Caco-2 (cell line): ENCODE data around the gene GDF7. TPM values are rescaled to one million over a fixed set of nuclear protein-coding genes. Genes with fewer than 3 reads are reported as not detected.
A peak's percentile ranks its signal among the peaks of the same experiment; 100 is the strongest.

Experiments
- BruUV-seq: library from RNA; stranded (reverse); fragments of 400-500 nt; replicated peaks from 2 replicates; lab custom pipeline; 2021; lab: Mats Ljungman, UMichigan
- CTCF ChIA-PET: fragments of 300-600 bp; sonication (Branson Sonifier 250); formaldehyde crosslinking; loops from one replicate; lab custom pipeline; 2022; ENCODE audit warnings: antibody characterized with exemption; lab: Charles Lee
- POLR2A ChIA-PET: fragments of 300-600 bp; sonication (Branson Sonifier 250); formaldehyde crosslinking; loops from one replicate; lab custom pipeline; 2022; ENCODE audit warnings: antibody characterized with exemption; lab: Charles Lee
- DNase-seq, 2 experiments: peaks; one replicate each; pipeline versions ENCODE4 v3.0.0 to v3.0.0-alpha.2; 2020 to 2022
- H3K27me3 ChIP-seq: replicated peaks from 2 replicates; pipeline ENCODE4 v1.6.0; 2011; ENCODE audit warnings: low read length; ENCODE audit not compliant: control insufficient read depth, insufficient read depth
- H3K36me3 ChIP-seq: 2 replicates; pipeline ENCODE4 v1.5.1; 2011; ENCODE audit warnings: low read length; ENCODE audit not compliant: control insufficient read depth, insufficient read depth
- H3K4me1 ChIP-seq: fragments of 250-450 bp; sonication (Bioruptor Pico); 2 replicates; pipeline ENCODE4 v1.5.1; 2020; ENCODE audit warnings: mild to moderate bottlenecking
- H3K4me3 ChIP-seq: 2 replicates; pipeline ENCODE4 v1.5.1; 2011; ENCODE audit warnings: low read depth, mild to moderate bottlenecking, control low read depth, low read length
- H3K9me3 ChIP-seq: fragments of 250-450 bp; sonication (Bioruptor Pico); 2 replicates; pipeline ENCODE4 v1.5.1; 2020; ENCODE audit warnings: mild to moderate bottlenecking, moderate library complexity
- H3K27ac Mint-ChIP-seq: one replicate; pipeline ENCODE4 v1.8.0; 2022; ENCODE audit warnings: mixed read lengths; ENCODE audit not compliant: unreplicated experiment
- H3K27me3 Mint-ChIP-seq: one replicate; pipeline ENCODE4 v1.8.0; 2022; ENCODE audit warnings: mixed read lengths; ENCODE audit not compliant: insufficient read depth, unreplicated experiment
- H3K36me3 Mint-ChIP-seq: one replicate; pipeline ENCODE4 v1.8.0; 2022; ENCODE audit warnings: mild to moderate bottlenecking, mixed read lengths; ENCODE audit not compliant: insufficient read depth, unreplicated experiment
- H3K4me1 Mint-ChIP-seq: one replicate; pipeline ENCODE4 v1.8.0; 2022; ENCODE audit warnings: low read depth, mixed read lengths; ENCODE audit not compliant: unreplicated experiment
- H3K4me3 Mint-ChIP-seq: one replicate; pipeline ENCODE4 v1.8.0; 2022; ENCODE audit warnings: mild to moderate bottlenecking, moderate library complexity, mixed read lengths; ENCODE audit not compliant: unreplicated experiment
- H3K9me3 Mint-ChIP-seq: one replicate; pipeline ENCODE4 v1.8.0; 2022; ENCODE audit warnings: mixed read lengths; ENCODE audit not compliant: unreplicated experiment
- CTCF ChIP-seq, 2 experiments: fragments of 200-600 bp in 1 of 2; IDR thresholded peaks; 1 replicate in 1 of 2; 2 replicates in 1 of 2; pipeline versions ENCODE4 v1.5.1 to v1.8.0; 2011 to 2022; ENCODE audit warnings: antibody characterized with exemption in 1 of 2, control low read depth in 1 of 2, inconsistent platforms in 1 of 2, low read depth in 1 of 2, low read length in 1 of 2, mild to moderate bottlenecking in 1 of 2, moderate library complexity in 1 of 2; ENCODE audit not compliant: insufficient read depth in 1 of 2, severe bottlenecking in 1 of 2, unreplicated experiment in 1 of 2
- intact Hi-C: fragments of 100-400 bp; cut with micrococcal nuclease; formaldehyde crosslinking; loops from one replicate; pipeline ENCODE4 v1.10.0; 2022; ENCODE audit not compliant: unreplicated experiment
- total RNA-seq: library from RNA; stranded (reverse); gene quantifications from 2 replicates; pipeline ENCODE4 v1.2.3, GENCODE V29; 2022

Gene GDF7
- total RNA-seq, 1 experiment from 2014 or later: 1.7 TPM

DNA sequence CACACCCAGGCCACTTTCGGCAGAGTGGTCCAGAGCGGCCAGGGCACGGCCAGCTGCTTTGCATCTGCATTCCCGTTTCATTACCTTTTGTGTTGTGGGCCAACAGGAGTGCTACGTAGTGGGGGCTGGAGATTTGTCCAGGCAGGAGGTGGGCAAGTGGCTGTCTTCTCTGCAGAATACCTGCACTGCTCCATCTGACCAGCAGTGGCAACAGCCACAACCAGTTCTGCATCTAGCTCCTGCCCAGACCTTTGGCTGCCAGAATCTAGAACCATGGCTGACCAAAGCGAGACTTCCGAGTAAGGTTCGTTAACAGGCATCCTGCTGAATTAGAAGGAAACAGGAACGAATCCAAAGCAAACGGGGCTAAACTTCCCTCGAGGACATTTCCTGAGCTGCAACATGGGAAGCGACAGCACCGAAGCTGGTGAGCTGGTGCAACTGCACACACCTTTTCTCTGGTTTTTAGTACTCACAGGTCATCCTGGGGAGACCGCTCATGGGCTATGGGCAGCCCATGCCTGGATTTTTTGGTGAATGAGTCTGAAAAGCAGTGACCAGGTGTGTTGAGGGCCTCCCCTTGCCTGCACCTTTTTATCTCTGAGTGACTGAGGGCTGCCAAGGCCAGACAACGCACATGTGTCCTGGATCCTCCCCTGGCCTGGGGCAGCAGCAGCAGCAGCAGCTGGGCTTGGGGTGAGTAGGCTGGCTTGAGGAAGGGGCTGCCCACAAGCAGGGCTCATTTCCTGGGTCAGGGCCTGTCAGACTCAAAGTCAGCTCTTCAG lies 10.5 kb downstream of the GDF7 start:
- Histone ChIP-seq H3K4me3 (no peak overlapping the region), H3K27me3 (no peaks in the 10 kb centered on the region), H3K9me3 (no peaks in the 10 kb centered on the region), H3K4me1 (peaks cover 15% of the 10 kb centered on the region), H3K36me3 (0 out of 2 replicates have a peak, but pooled peaks cover 2% of the 10 kb centered on the region)
- BruUV-seq: no TSS peak
- ChIA-PET CTCF (interaction anchor here (0.9 to 7.1 kb wide), 11 partner anchors 7 to 488 kb away, joined by 3 to 281 read pairs (median 10); partner anchors contain the start of gene GDF7), POLR2A (interaction anchor here (1.1 kb wide), 1 partner anchor 17 kb away, joined by 4 read pairs; no protein-coding TSS in a partner anchor)
- no peak overlapping the region for H3K4me3 Mint-ChIP-seq
- peaks cover 41% of the 10 kb centered on the region for H3K36me3 Mint-ChIP-seq
- peak in 1 of 2 experiments; percentile 29 for TF ChIP-seq CTCF (IDR thresholded peaks at IDR 0.05; ENCODE audit: insufficient read depth in 1 of 2, low read depth in 1 of 2, low read length in 1 of 2, severe bottlenecking in 1 of 2, unreplicated experiment in 1 of 2)
- H3K27ac Mint-ChIP-seq: no peak overlapping the region
- intact Hi-C loops: loop anchor here (1.0 to 5.0 kb wide), 3 partner anchors 145 to 365 kb away; partner anchors contain the start of genes APOB and LDAH
- peaks cover 25% of the 10 kb centered on the region for H3K4me1 Mint-ChIP-seq
- H3K27me3 Mint-ChIP-seq: no peaks in the 10 kb centered on the region
- no peaks in the 10 kb centered on the region for H3K9me3 Mint-ChIP-seq
- peak in 1 of 2 experiments; percentile 26 for DNase-seq

- intact Hi-C loops: loop anchor here (5.0 kb wide), 2 partner anchors 144 to 364 kb away; partner anchors contain the start of genes APOB and LDAH
- no peak overlapping the region for H3K4me3 Mint-ChIP-seq
- H3K9me3 ChIP-seq: no peaks in the 10 kb centered on the region
- CTCF ChIA-PET: interaction anchor here (0.6 to 7.1 kb wide), 9 partner anchors 11 to 487 kb away, joined by 3 to 281 read pairs (median 10); partner anchors contain the start of gene GDF7
- no peak for TF ChIP-seq CTCF (IDR thresholded peaks at IDR 0.05; ENCODE audit: insufficient read depth in 1 of 2, low read depth in 1 of 2, low read length in 1 of 2, severe bottlenecking in 1 of 2, unreplicated experiment in 1 of 2)
- no peaks in the 10 kb centered on the region for H3K9me3 Mint-ChIP-seq
- 0 out of 2 replicates have a peak, but pooled peaks cover 2% of the 10 kb centered on the region for H3K36me3 ChIP-seq
- DNase-seq: no peak
- H3K27me3 ChIP-seq: no peaks in the 10 kb centered on the region
- no peak overlapping the region for H3K4me3 ChIP-seq
- H3K4me1 ChIP-seq: peaks cover 15% of the 10 kb centered on the region
- no peak overlapping the region for H3K27ac Mint-ChIP-seq
- no peaks in the 10 kb centered on the region for H3K27me3 Mint-ChIP-seq
- no TSS peak for BruUV-seq
- POLR2A ChIA-PET: no interaction called here
- H3K4me1 Mint-ChIP-seq: peaks cover 25% of the 10 kb centered on the region
- peaks cover 38% of the 10 kb centered on the region for H3K36me3 Mint-ChIP-seq
These were observed 11.1 kb downstream of the GDF7 start for GRCh38 chr2:20678086-20678395.

DNA sequence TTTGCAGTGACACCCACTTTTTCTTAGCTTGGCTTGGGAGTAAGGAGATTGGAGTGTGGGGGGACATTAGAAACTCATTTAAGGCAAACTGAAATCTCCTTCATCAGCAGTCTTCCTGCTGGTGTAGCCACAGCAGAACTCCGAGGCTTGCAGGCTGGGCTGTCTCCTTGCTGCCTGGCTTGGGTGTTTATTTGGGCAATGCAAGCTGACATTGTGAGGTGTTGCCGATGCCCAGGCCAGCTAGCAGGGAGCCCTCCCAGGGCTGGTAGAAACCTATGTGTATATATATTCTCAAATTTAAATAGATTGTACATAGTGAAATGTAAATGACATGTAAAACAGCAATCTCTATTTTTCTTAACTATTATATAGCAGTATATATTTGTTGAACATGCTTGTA lies 11.8 kb downstream of the GDF7 start:
- Histone ChIP-seq H3K27me3 (no peaks in the 10 kb centered on the region), H3K4me1 (peaks cover 15% of the 10 kb centered on the region), H3K9me3 (no peaks in the 10 kb centered on the region), H3K4me3 (no peak overlapping the region), H3K36me3 (0 out of 2 replicates have a peak, but pooled peaks cover 2% of the 10 kb centered on the region)
- intact Hi-C loops: loop anchor here (5.0 kb wide), 2 partner anchors 144 to 364 kb away; partner anchors contain the start of genes APOB and LDAH
- ChIA-PET CTCF (interaction anchor here (0.6 to 7.1 kb wide), 3 partner anchors 18 to 285 kb away, joined by 4 to 281 read pairs (median 22); no protein-coding TSS in a partner anchor), POLR2A (no interaction called here)
- Mint-ChIP-seq H3K4me1 (peaks cover 25% of the 10 kb centered on the region), H3K27me3 (no peaks in the 10 kb centered on the region), H3K9me3 (no peaks in the 10 kb centered on the region), H3K36me3 (peaks cover 38% of the 10 kb centered on the region), H3K4me3 (no peak overlapping the region), H3K27ac (no peak overlapping the region)
- no peak for TF ChIP-seq CTCF (IDR thresholded peaks at IDR 0.05; ENCODE audit: insufficient read depth in 1 of 2, low read depth in 1 of 2, low read length in 1 of 2, severe bottlenecking in 1 of 2, unreplicated experiment in 1 of 2)
- BruUV-seq: no TSS peak
- no peak for DNase-seq
